GM12878 (cell line): ENCODE data around the gene RUNX3. TPM values are rescaled to one million over a fixed set of nuclear protein-coding genes. Genes with fewer than 3 reads are reported as not detected.

Source experiments
- CREB1 ChIP-seq: IDR thresholded peaks from 2 replicates; pipeline ENCODE4 v1.6.1; 2012; ENCODE audit warnings: low read depth, mild to moderate bottlenecking, inconsistent platforms
- IKZF2 ChIP-seq, 2 experiments: fragments of 450-650 bp; IDR thresholded peaks; 2 replicates each; pipeline ENCODE4 v1.6.1; 2017; ENCODE audit warnings: mild to moderate bottlenecking in 2 of 2, moderate library complexity in 2 of 2
- POLR2AphosphoS5 ChIP-seq: IDR thresholded peaks from 2 replicates; pipeline ENCODE4 v1.6.1; 2011; ENCODE audit warnings: mild to moderate bottlenecking, low read length, inconsistent platforms
- ZNF207 ChIP-seq: fragments of 450-650 bp; IDR thresholded peaks from 2 replicates; pipeline ENCODE4 v1.6.1; 2014; ENCODE audit warnings: antibody characterized with exemption, mild to moderate bottlenecking, borderline replicate concordance
- polyA plus RNA-seq, 11 experiments: library from polyadenylated mRNA; depleted of rRNA in 4 of 11; unstranded in 6 of 11; stranded (reverse) in 5 of 11; fragments of >200 nt; fragmentation: Nextera tagmentation in 4 of 11; fragmentation: Illumina TruSeq in 1 of 11; extraction: Ambion mirVana in 4 of 11; extraction: Trizol in 1 of 11; gene quantifications; 1 replicate in 1 of 11; 2 replicates in 10 of 11; pipeline versions ENCODE4 v1.2.1 to v1.2.3, GENCODE V29; 2011 to 2016; ENCODE audit warnings: inconsistent platforms in 2 of 11, missing spikeins in 2 of 11, low read depth in 1 of 11
- total RNA-seq, 4 experiments: library from RNA; depleted of rRNA in 3 of 4; stranded (reverse); fragments of >200 nt in 3 of 4; fragmentation: Illumina TruSeq in 1 of 4; extraction: Trizol in 1 of 4; gene quantifications; 2 replicates each; pipeline versions ENCODE4 v1.2.1 to v1.2.3, GENCODE V29; 2013 to 2021
- TF ChIP-seq, protein P1 (sequence below): fragments of 450-650 bp; IDR thresholded peaks from 2 replicates; pipeline ENCODE4 v1.6.1; 2017; ENCODE audit warnings: mild to moderate bottlenecking, moderate library complexity

Gene RUNX3
- total and polyA plus RNA-seq, 10 of the 15 experiments (the other 5 are each of a cell fraction or from before 2014, with no cell fraction given) = 19.0 to 151 (median 31.4) TPM

DNA sequence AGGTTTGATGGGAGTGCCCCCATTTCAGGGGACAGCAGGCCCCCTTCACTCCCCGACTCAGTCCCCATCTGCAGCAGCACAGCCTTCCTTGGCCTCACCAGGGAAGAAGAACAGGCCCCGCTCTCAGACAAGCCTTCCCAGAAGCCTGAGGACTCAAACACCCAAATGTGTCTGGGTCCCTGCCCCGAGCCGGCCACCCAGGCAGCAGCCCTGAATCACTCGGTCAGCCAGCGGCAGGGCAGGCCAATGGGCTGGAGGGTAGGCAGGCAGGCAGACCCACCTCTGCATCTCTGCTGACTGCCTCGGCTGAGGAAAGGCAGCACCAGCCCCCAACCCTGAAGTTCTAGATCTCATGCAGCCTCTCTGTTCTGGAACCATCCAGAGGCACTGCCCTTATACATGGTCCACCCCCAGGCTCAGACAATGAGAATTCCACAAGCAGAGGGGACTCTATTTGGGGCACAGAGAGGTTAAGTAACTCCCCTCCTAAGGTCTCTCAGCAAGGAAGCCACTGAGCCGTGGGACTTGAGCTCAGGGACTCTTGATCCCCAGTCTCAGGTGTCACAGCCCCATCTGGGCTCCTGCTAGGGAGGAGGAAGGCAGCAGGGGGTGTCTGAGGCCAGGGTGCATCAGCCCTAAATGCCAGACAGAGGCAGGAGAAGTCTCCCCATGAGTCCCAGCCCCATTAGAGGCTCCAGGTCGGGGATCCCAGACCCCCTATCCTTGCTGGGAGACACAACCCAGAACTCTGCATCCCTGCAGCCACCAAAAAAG is 33.2 kb upstream of the RUNX3 start (continued):
- TF ChIP-seq, protein P1, sequence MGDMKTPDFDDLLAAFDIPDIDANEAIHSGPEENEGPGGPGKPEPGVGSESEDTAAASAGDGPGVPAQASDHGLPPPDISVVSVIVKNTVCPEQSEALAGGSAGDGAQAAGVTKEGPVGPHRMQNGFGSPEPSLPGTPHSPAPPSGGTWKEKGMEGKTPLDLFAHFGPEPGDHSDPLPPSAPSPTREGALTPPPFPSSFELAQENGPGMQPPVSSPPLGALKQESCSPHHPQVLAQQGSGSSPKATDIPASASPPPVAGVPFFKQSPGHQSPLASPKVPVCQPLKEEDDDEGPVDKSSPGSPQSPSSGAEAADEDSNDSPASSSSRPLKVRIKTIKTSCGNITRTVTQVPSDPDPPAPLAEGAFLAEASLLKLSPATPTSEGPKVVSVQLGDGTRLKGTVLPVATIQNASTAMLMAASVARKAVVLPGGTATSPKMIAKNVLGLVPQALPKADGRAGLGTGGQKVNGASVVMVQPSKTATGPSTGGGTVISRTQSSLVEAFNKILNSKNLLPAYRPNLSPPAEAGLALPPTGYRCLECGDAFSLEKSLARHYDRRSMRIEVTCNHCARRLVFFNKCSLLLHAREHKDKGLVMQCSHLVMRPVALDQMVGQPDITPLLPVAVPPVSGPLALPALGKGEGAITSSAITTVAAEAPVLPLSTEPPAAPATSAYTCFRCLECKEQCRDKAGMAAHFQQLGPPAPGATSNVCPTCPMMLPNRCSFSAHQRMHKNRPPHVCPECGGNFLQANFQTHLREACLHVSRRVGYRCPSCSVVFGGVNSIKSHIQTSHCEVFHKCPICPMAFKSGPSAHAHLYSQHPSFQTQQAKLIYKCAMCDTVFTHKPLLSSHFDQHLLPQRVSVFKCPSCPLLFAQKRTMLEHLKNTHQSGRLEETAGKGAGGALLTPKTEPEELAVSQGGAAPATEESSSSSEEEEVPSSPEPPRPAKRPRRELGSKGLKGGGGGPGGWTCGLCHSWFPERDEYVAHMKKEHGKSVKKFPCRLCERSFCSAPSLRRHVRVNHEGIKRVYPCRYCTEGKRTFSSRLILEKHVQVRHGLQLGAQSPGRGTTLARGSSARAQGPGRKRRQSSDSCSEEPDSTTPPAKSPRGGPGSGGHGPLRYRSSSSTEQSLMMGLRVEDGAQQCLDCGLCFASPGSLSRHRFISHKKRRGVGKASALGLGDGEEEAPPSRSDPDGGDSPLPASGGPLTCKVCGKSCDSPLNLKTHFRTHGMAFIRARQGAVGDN = no peak
- TF ChIP-seq IKZF2 (IDR thresholded peaks at IDR 0.05) (peak in 1 of 2 experiments; percentile 37; a peak in 1 of 4 replicates), POLR2AphosphoS5 (peak; percentile 44; the same call in 1 of the 2 replicates), ZNF207 (no peak), CREB1 (no peak)
- TF ChIP-seq, all 136 proteins: peak for 18
